H9 (cell line): ENCODE results near the gene LRP5. TPM values are rescaled to one million over a fixed set of nuclear protein-coding genes. Genes with fewer than 3 reads are reported as not detected.
A peak's percentile ranks its signal among the peaks of the same experiment; 100 is the strongest.

ENCODE experiments used
- DNase-seq: peaks from one replicate; pipeline ENCODE4 v3.0.0-alpha.2; 2017
- H2AFZ ChIP-seq: one replicate; pipeline ENCODE4 v1.6.1; 2013; ENCODE audit warnings: mild to moderate bottlenecking, low read length, control low read depth, moderate library complexity
- H2AK5ac ChIP-seq: 2 replicates; pipeline ENCODE4 v1.6.1; 2013; ENCODE audit warnings: low read length, control low read depth, mixed read lengths; ENCODE audit not compliant: insufficient read length
- H2BK120ac ChIP-seq: one replicate; pipeline ENCODE4 v1.6.1; 2013; ENCODE audit warnings: low read depth, mild to moderate bottlenecking, low read length, control low read depth, inconsistent platforms; ENCODE audit not compliant: poor library complexity, severe bottlenecking
- H2BK12ac ChIP-seq: 2 replicates; pipeline ENCODE4 v1.6.1; 2013; ENCODE audit warnings: low read length, control low read depth, mixed read lengths, low read depth; ENCODE audit not compliant: insufficient read length
- H2BK15ac ChIP-seq: 2 replicates; pipeline ENCODE4 v1.6.1; 2013; ENCODE audit warnings: low read depth, low read length, control low read depth
- H2BK20ac ChIP-seq: one replicate; pipeline ENCODE4 v1.6.1; 2013; ENCODE audit warnings: low read depth, mild to moderate bottlenecking, low read length, control low read depth, inconsistent platforms; ENCODE audit not compliant: poor library complexity, severe bottlenecking
- H2BK5ac ChIP-seq: 2 replicates; pipeline ENCODE4 v1.6.1; 2013; ENCODE audit warnings: low read length, control low read depth, mixed read lengths; ENCODE audit not compliant: insufficient read length
- H3K14ac ChIP-seq: 2 replicates; pipeline ENCODE4 v1.6.1; 2013; ENCODE audit warnings: low read length, control low read depth; ENCODE audit not compliant: insufficient read depth
- H3K18ac ChIP-seq: 2 replicates; pipeline ENCODE4 v1.6.1; 2013; ENCODE audit warnings: low read depth, mild to moderate bottlenecking, mixed read lengths, low read length, control low read depth; ENCODE audit not compliant: insufficient read length
- H3K23ac ChIP-seq: 2 replicates; pipeline ENCODE4 v1.6.1; 2013; ENCODE audit warnings: low read length, control low read depth, mixed read lengths, low read depth; ENCODE audit not compliant: insufficient read length
- H3K23me2 ChIP-seq: 2 replicates; pipeline ENCODE4 v1.6.1; 2013; ENCODE audit warnings: low read depth, mild to moderate bottlenecking, mixed read lengths, low read length, control low read depth; ENCODE audit not compliant: insufficient read length, poor library complexity, severe bottlenecking
- H3K27ac ChIP-seq: 2 replicates; pipeline ENCODE4 v1.5.1; 2013; ENCODE audit warnings: low read length, control low read depth, mixed read lengths, low read depth; ENCODE audit not compliant: insufficient read length
- H3K27me3 ChIP-seq: 2 replicates; pipeline ENCODE4 v1.6.1; 2013; ENCODE audit warnings: low read length, control low read depth, inconsistent platforms; ENCODE audit not compliant: insufficient read depth
- H3K4ac ChIP-seq: 2 replicates; pipeline ENCODE4 v1.6.1; 2013; ENCODE audit warnings: low read depth, mild to moderate bottlenecking, control low read depth, inconsistent platforms, low read length, moderate library complexity
- H3K4me1 ChIP-seq: 2 replicates; pipeline ENCODE4 v1.6.1; 2013; ENCODE audit warnings: low read length, control low read depth, inconsistent platforms; ENCODE audit not compliant: insufficient read depth
- H3K4me2 ChIP-seq: 2 replicates; pipeline ENCODE4 v1.6.1; 2013; ENCODE audit warnings: low read length, control low read depth, mixed read lengths; ENCODE audit not compliant: insufficient read length, insufficient read depth
- H3K56ac ChIP-seq: 2 replicates; pipeline ENCODE4 v1.6.1; 2013; ENCODE audit warnings: low read depth, mild to moderate bottlenecking, mixed read lengths, low read length, control low read depth; ENCODE audit not compliant: insufficient read length
- H3K79me1 ChIP-seq: 2 replicates; pipeline ENCODE4 v1.6.1; 2013; ENCODE audit warnings: low read depth, mild to moderate bottlenecking, moderate library complexity, low read length, control low read depth, inconsistent platforms; ENCODE audit not compliant: insufficient read depth, poor library complexity, severe bottlenecking
- H3K79me2 ChIP-seq: 2 replicates; pipeline ENCODE4 v1.6.1; 2013; ENCODE audit warnings: low read length, control low read depth, inconsistent platforms; ENCODE audit not compliant: insufficient read depth
- H3K9ac ChIP-seq: 2 replicates; pipeline ENCODE4 v1.6.1; 2013; ENCODE audit warnings: low read length, control low read depth, mixed read lengths; ENCODE audit not compliant: insufficient read length; ENCODE audit errors: extremely low read depth
- H3K9me3 ChIP-seq: one replicate; pipeline ENCODE4 v1.6.1; 2013; ENCODE audit warnings: low read depth, low read length, inconsistent platforms; ENCODE audit not compliant: control insufficient read depth
- H3T11ph ChIP-seq: one replicate; pipeline ENCODE4 v1.6.1; 2013; ENCODE audit warnings: mild to moderate bottlenecking, low read length, control low read depth, inconsistent platforms
- H4K20me1 ChIP-seq: one replicate; pipeline ENCODE4 v1.6.1; 2013; ENCODE audit not compliant: control insufficient read depth, insufficient read length, insufficient read depth
- H4K5ac ChIP-seq: 2 replicates; pipeline ENCODE4 v1.6.1; 2013; ENCODE audit warnings: low read depth, mild to moderate bottlenecking, mixed read lengths, low read length, control low read depth; ENCODE audit not compliant: insufficient read length
- H4K8ac ChIP-seq: replicated peaks from 2 replicates; pipeline ENCODE4 v1.6.1; 2013; ENCODE audit warnings: low read length, control low read depth, mixed read lengths, low read depth; ENCODE audit not compliant: insufficient read length
- H4K91ac ChIP-seq: 2 replicates; pipeline ENCODE4 v1.6.1; 2013; ENCODE audit warnings: low read depth, mild to moderate bottlenecking, moderate library complexity, mixed read lengths, low read length, control low read depth; ENCODE audit not compliant: insufficient read length
- H3K27ac Mint-ChIP-seq, 3 experiments: 2 replicates in 2 of 3; 3 replicates in 1 of 3; pipeline ENCODE4 v1.8.0; 2020 to 2021; ENCODE audit warnings: mixed read lengths in 3 of 3, mild to moderate bottlenecking in 1 of 3, moderate library complexity in 1 of 3
- H3K27me3 Mint-ChIP-seq: 2 replicates; pipeline ENCODE4 v1.8.0; 2021; ENCODE audit warnings: low read depth, mild to moderate bottlenecking, moderate library complexity, mixed read lengths
- H3K36me3 Mint-ChIP-seq, 3 experiments: 2 replicates in 2 of 3; 3 replicates in 1 of 3; pipeline ENCODE4 v1.8.0; 2020 to 2021; ENCODE audit warnings: low read depth in 3 of 3, mixed read lengths in 3 of 3; ENCODE audit not compliant: insufficient read depth in 1 of 3
- H3K4me1 Mint-ChIP-seq, 2 experiments: 2 replicates each; pipeline ENCODE4 v1.8.0; 2020; ENCODE audit warnings: mixed read lengths in 2 of 2
- H3K4me3 Mint-ChIP-seq, 2 experiments: 2 replicates in 1 of 2; 3 replicates in 1 of 2; pipeline ENCODE4 v1.8.0; 2020 to 2021; ENCODE audit warnings: mild to moderate bottlenecking in 2 of 2, mixed read lengths in 2 of 2, moderate library complexity in 1 of 2
- H3K9me3 Mint-ChIP-seq, 2 experiments: 2 replicates in 1 of 2; 3 replicates in 1 of 2; pipeline ENCODE4 v1.8.0; 2020; ENCODE audit warnings: mild to moderate bottlenecking in 2 of 2, mixed read lengths in 2 of 2, moderate library complexity in 1 of 2
- CTCF ChIP-seq: fragments of 200-600 bp; sonication (generic); conservative IDR thresholded peaks from 3 replicates; pipeline ENCODE4 v1.8.0; 2021; ENCODE audit warnings: antibody characterized with exemption, mild to moderate bottlenecking
- WGBS: extraction: QIAGEN DNeasy Blood & Tissue Kit; methylation state at CpG from one replicate; pipeline ENCODE4 v1.1.7; 2013; ENCODE audit warnings: missing lambda C conversion rate, low lambda C conversion rate, mixed read lengths; ENCODE audit not compliant: insufficient read length; ENCODE audit errors: extremely low coverage; 5-methylcytosine and 5-hydroxymethylcytosine counted together
- total RNA-seq: library from RNA; stranded (reverse); gene quantifications from 2 replicates; pipeline ENCODE4 v1.2.1, GENCODE V29; 2021

The LRP5 gene
- total RNA-seq, 1 experiment from 2014 or later: 38.4 TPM

- no peaks in the 10 kb centered on the region for H3K9me3 ChIP-seq
- no CpG with 5 or more reads among the region's 1 CpG for WGBS
- no peaks in the 10 kb centered on the region for H3K79me1 ChIP-seq
- no peaks in the 10 kb centered on the region for H4K20me1 ChIP-seq
- Mint-ChIP-seq H3K36me3 (peaks cover 43 to 74% (median 64%) of the 10 kb centered on the region in 3 experiments), H3K4me1 (no peaks in the 10 kb centered on the region; a peak in 1 of 4 replicates), H3K9me3 (no peaks in the 10 kb centered on the region; a peak in 1 of 5 replicates), H3K27ac (no peak overlapping the region; a peak in 1 of 7 replicates), H3K27me3 (no peaks in the 10 kb centered on the region; the same call in 1 of the 2 replicates), H3K4me3 (no peak overlapping the region)
- H3K56ac ChIP-seq: no peak overlapping the region
- no peak overlapping the region for H3K9ac ChIP-seq
- H3K18ac ChIP-seq: no peak overlapping the region
- H3K27me3 ChIP-seq: no peaks in the 10 kb centered on the region
- H3K4me1 ChIP-seq: no peaks in the 10 kb centered on the region
- no peak overlapping the region for H4K5ac ChIP-seq
- H2BK120ac ChIP-seq: no peak overlapping the region
- H4K91ac ChIP-seq: no peak overlapping the region
- no peak overlapping the region for H3T11ph ChIP-seq
- H3K4ac ChIP-seq: no peak overlapping the region
- TF ChIP-seq CTCF: no peak
- H2AK5ac ChIP-seq: no peak overlapping the region
- no peak overlapping the region for H2BK5ac ChIP-seq
- no peak overlapping the region for H4K8ac ChIP-seq
- no peaks in the 10 kb centered on the region for H3K79me2 ChIP-seq
- no peak overlapping the region for H2BK20ac ChIP-seq
- peak; percentile 6 for DNase-seq
- H3K14ac ChIP-seq: no peak overlapping the region
- no peak overlapping the region for H2BK12ac ChIP-seq
- no peaks in the 10 kb centered on the region for H3K23me2 ChIP-seq
- H2AFZ ChIP-seq: no peak overlapping the region
- no peak overlapping the region for H3K27ac ChIP-seq
- H2BK15ac ChIP-seq: no peak overlapping the region
- no peak overlapping the region for H3K4me2 ChIP-seq
- H3K23ac ChIP-seq: no peak overlapping the region
These were observed 48.1 kb upstream of the LRP5 start for GRCh38 chr11:68264244-68264643.
